Stimulated activated CD4-positive, alpha-beta T cell treated with anti-CD3 and anti-CD28 coated beads, Interleukin-4, amount 100 ng/mL, for 4 hours (primary cell): ENCODE results near the gene GPHN.
A peak's percentile ranks its signal among the peaks of the same experiment; 100 is the strongest.
"Not testable (repeated sequence)": the region's sequence is repeated elsewhere in the genome, so short reads cannot be mapped to it uniquely, and the experiment has no call there.

ENCODE experiments used
- DNase-seq, 2 experiments: peaks; one replicate each; pipeline ENCODE4 v3.0.0-alpha.2; 2020

GPHN gene

DNA sequence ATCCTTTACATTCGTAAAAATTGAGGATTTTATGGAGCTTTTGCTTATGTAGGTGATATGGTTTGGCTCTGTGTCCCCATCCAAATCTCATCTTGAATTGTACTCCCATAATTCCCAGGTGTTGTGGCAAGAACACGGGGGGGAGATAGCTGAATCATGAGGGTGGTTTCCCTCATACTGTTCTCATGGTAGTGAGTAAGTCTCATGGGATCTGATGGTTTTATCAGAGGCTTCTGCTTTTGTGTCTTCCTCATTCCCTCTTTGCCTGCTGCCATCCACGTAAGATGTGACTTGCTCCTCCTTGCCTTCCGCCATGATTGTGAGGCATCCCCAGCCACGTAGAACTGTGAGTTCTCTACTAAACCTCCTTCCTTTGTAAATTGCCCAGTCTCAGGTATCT lies 5.1 kb upstream of the GPHN start:
- DNase-seq = not testable (repeated sequence)

DNA sequence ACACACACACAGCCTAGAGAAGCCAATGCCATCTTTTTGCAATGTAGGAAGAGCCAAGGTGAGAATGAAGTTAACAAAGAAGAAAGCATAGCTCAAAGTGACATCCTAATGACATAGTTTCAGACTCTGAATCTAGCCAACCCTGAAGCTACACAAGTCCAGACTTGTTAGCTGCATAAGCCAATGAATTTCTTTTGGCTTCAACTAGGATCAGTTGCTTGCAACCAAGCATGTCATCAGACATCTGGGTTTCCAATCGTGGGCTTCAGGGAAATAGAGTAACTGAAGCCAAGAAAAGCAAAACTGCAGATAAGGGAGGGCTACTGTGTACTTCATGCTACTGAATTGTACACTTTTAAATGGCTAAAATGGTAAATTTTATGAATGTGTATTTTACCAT lies 4.4 kb upstream of the GPHN start:
- no peak for DNase-seq

GRCh38 chr14:66507181-66507721 lies 696 bp upstream of the GPHN start:
- DNase-seq = no peak

GRCh38 chr14:66508547-66508845 lies 549 bp downstream of the GPHN start:
- no peak for DNase-seq

GRCh38 chr14:66508846-66509621 lies 1.1 kb downstream of the GPHN start:
- DNase-seq = peak; percentile 49 to 52

- no peak for DNase-seq
Observed at GRCh38 chr14:66509874-66510273, 1.9 kb downstream of the GPHN start.

- no peak for DNase-seq
Observed at GRCh38 chr14:66511849-66512248, 3.9 kb downstream of the GPHN start.

- no peak for DNase-seq
Observed at GRCh38 chr14:66514213-66514612, 6.3 kb downstream of the GPHN start.

DNA sequence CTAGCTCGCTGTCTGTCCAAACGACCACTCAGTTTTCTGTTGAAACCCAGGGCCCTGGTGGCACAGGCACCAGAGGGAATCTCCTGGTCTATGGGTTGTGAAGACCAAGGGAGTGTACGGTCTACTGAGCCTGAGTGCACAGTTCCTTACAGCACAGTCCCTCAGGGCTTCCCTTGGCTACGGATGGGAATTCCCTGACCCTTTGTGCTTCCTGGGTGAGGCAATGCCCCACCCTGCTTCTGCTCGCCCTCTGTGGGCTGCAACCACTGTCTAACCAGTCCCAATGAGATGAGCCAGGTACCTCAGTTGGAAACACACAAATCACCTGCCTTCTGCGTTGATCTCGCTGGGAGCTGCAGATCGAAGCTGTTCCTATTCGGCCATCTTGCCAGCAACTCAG lies 22.6 kb downstream of the GPHN start:
- no peak for DNase-seq

- DNase-seq = no peak
Observed at GRCh38 chr14:66539034-66539433, 31.1 kb downstream of the GPHN start.

GRCh38 chr14:66540038-66540437 lies 32.1 kb downstream of the GPHN start:
- no peak for DNase-seq

DNA sequence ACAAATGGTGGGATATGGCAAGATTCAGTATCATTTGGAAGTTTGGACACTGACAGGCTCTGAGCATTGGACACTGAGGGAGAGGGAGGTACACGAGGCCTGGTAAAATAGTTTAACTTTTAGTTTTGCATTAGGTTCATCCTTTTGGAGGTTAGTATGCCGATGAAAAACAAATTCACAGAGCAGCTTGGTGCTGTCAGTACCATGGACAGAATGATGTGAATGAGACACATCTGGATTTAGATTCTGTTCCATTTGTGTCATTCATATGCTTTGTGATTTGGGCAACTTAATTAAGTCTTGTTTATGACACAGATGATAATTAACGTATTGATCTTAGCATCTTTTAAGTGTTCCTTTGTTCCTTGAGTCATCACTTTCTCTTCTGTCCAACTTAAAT lies 33.7 kb downstream of the GPHN start:
- no peak for DNase-seq

- DNase-seq = no peak
Observed at GRCh38 chr14:66543996-66544395, 36.0 kb downstream of the GPHN start.

DNA sequence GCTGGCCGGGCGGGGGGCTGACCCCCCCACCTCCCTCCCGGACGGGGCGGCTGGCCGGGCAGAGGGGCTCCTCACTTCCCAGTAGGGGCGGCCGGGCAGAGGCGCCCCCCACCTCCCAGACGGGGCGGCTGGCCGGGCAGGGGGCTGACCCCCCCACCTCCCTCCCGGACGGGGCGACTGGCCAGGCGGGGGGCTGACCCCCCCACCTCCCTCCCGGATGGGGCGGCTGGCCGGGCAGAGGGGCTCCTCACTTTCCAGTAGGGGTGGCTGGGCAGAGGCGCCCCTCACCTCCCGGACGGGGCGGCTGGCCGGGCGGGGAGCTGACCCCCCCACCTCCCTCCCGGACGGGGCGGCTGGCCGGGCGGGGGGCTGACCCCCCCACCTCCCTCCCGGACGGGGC lies 37.2 kb downstream of the GPHN start:
- DNase-seq = not testable (repeated sequence)

DNA sequence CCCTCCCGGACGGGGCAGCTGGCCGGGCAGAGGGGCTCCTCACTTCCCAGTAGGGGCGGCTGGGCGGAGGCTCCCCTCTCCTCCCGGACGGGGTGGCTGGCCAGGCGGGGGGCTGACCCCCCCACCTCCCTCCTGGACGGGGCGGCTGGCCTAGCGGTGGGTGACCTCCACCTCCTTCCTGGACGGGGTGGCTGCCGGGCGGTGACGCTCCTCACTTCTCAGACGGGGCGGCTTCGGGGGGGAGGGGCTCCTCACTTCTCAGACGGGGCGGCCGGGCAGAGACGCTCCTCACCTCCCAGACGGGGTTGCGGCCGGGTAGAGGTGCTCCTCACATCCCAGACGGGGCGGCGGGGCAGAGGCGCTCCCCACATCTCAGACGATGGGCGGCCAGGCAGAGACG lies 37.8 kb downstream of the GPHN start:
- DNase-seq = not testable (repeated sequence)

DNA sequence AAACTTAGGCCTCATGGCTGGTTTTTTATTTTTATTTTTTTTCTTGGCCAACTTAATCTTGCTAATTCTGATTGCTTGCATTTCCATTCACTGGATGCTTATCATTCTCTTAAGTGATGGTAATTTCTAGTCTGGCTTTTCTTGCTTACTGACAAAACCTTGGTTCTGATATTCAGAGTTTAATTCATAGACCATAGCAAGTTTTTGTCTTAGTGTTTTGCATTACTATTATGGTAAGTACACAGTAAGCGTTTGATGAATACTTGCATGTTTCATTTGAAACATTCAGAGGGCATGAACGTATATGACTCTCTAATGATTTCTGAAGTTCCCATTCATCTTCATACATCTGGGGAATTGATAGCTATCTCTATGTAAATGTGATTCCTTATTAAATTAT lies 55.8 kb downstream of the GPHN start:
- no peak for DNase-seq

- no peak for DNase-seq
Observed at GRCh38 chr14:66568220-66568619, 60.3 kb downstream of the GPHN start.

DNA sequence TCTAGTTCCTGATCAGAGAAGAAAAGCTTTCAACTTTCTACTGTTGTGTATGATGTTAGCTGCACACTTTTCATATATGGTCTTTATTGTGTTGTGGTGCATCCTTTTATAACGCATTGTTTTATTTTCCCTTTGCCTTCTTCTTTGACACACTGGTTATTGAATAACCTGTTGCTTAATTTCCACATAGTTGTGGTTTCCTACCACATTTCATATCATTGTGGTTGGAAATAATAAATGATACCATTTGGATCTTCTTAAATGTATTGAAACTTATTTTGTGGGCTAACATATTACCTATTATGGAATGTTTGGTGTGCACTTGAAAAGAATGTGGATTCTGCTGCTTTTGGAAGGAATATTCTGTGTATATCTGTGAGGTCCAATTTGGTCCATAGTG lies 64.9 kb downstream of the GPHN start:
- DNase-seq = no peak

DNA sequence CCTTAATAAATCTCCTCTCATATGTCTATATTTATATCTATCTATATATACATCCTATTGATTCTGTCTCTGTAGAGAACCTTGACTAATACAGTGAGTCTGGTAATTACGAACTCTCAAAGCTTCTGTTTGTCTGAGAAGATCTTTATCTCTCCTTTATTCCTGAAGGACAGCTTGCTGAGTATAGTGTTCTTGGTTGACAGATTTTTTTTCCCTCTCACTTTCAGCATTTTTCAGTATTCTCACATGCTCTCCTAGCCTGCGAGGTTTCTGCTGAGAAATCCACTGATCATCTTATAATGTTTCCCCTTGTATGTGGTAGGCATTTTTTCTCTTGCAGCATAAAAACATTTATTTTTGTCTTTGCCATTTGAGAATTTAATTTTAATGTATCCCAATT lies 67.1 kb downstream of the GPHN start:
- no peak for DNase-seq

DNA sequence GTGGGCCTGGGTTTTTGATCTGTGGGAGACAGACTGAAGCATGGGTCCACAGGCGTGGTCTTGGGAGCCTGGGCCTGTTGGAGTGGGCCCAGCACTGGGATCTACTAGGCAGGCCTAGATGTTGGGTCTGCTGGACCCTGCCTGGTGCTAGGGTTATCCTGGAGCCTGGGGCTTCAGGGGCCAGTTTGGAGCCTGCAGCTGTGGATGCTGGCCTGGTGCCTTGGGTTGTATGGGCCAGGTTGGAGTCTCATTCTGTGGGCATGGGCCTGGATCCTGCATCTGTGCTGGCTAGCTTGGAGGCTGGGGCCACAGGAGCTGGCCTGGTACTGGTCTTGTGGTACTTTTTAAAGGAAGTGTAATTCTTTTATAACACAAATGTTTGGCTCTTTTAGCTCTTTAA lies 68.0 kb downstream of the GPHN start:
- no peak for DNase-seq

DNA sequence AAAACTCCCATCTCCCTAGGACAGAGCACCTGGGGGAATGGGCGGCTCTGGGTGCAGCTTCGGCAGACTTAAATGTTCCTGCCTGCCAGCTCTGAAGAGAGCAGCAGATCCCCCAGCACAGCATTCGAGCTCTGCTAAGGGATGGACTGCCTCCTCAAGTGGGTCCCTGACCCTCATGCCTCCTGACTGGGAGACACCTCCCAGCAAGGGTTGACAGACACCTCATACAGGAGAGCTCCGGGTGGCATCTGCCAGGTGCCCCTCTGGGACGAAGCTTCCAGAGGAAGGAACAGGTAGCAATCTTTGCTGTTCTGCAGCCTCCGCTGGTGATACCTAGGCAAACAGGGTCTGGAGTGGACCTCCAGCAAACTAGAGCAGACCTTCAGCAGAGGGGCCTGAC lies 79.8 kb downstream of the GPHN start:
- not testable (repeated sequence) for DNase-seq

- no peak for DNase-seq
Observed at GRCh38 chr14:66595394-66595793, 87.4 kb downstream of the GPHN start.

DNA sequence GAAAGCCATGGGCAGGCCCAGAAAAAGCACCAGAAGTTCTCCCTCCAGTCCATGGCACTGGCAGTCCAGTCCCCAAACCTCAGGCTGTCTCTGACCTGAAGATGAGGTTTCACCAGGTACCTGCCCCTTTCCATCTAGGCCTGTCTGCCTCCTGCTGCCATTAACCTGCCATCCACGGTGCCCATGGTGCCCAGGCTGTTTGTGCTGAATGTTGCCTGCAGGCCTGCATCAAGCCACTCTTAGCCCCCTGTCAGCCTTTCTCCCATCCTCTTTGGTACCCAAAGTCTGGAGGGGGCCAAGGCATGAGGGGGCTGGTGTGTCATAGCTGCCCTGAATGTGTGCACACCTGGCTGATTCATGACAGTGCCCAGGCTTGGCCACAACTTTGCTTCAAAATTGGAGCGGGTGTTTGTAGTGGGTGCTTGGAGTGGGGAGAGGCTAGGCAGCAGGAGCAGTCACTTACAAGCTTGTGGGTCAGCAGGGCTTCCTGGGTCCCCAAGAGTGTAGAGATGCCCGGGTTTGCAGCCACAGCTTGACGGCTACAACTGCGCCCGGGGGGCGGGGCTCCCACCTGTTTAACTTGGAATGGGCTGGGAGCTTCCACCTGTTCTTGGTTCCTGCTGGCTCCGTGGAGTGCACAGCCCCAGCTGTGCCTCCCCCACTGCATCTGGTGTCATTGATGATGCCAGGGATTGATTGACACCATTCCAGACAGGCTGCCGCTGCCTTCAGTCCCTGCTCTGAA lies 88.5 kb downstream of the GPHN start:
- no peak for DNase-seq

DNA sequence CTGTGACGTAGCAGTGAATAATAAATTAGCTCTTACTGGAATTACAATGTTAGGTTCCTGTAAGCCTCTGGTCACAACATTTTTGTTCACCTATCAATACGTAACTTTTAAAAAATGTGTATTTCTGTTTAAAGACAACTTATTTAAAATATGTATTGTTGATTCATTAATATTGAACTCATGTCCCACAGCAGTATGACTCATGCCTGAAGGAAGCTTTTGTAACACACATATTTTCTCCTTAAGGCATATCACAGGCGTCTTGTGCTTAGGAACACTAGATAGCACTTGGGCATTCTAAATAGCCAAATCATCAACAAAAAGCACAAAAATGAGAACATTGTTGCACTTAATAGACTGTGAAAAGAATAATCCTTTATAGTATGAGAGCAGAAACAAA lies 92.5 kb downstream of the GPHN start:
- no peak for DNase-seq
